ENCODE measurements around the gene SLAMF9.

SLAMF9 gene

DNA sequence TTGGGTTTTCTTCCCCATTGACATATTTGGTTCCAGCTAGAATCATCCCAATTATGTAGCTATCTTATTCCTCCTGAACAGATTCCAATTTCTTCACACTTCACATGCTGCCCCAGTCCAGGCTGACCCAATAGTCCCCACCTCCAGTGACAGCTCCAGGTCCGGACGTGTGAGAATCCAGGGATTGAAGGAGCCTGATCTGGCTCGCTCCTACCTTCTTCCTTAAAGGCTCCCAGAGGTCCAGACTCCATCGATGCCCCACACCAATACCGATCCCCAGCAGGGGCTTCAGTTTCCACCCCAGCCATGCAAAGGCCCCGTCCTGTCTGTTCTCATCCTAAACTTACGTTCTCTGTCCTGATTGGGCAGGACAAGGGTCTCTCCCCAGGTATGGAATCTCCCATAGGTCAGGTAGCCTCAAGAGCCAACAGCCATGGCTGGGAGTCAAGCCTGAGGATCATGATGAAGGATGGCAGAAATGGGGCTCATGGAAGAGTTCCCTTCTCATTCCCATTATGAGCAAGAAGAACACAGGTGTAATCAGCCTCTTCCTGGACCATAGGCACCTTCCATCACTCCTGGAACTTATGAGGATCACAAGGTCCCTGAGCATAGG, 20.4 kb upstream of the SLAMF9 start:
- DNase-seq: no peak

DNA sequence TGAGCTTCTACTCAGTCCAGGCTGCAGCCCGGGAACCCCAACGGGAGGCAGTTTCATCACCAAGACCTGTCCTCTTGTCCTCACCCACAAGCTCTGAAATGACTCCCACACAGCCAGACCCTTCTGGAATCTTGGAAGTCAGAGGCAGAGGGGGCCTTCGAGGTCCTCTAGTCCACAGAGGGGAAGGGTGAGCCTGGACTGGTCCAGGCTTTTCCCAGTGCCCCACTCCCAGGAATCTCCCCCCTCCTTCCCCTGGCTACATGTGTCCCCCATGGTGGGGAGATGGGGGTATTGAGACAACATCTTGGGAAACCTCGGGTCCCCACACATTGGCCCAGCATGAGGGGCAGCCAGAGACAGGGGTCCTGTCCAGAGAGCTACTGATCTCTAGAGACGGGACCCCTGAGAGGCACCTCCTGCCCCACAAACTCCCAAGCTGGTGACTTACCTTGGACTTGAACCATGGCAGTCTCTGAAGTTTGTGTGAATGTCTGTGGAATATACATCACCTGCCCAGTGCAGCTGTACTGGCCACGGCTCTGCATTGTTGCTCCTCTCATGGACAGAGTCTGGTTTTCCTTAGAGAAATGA, 19.4 kb upstream of the SLAMF9 start:
- no peak for DNase-seq

DNA sequence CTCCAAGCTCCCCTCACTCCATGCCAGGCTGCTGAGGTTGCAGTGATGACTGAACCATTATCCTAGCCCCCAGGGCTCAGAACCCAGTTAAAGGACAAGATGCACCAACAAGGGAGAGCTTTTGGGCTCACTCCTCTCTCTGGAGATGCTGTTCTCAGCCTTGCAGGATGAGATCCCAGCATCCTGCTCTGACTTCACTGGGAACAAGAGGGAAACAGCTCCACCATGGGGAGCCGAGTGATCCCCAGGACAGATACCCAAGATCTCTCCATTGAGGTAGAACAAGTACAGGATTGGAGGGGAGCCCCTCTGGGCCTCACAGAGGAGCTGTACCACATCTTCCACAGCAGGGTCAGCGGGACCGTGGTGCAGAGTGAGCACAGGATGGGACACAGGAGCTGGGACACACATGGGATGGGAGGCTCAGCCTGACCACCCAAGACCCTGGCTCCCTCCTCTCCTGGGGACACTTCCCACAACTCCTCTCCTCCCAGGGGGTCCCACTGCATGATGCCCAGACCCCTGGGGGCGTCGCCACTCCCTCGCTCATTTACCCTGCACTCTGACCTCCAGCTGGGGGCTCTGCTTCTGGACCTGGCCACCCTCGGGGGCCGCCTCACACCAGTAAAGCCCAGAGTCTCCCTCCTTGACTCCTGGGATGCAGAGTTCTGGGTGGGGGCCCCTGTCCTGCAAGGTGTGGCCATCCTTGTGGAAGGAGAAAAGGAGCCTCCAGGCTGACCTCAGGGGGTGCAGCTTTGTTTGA, 18.6 kb upstream of the SLAMF9 start:
- no peak for DNase-seq

DNA sequence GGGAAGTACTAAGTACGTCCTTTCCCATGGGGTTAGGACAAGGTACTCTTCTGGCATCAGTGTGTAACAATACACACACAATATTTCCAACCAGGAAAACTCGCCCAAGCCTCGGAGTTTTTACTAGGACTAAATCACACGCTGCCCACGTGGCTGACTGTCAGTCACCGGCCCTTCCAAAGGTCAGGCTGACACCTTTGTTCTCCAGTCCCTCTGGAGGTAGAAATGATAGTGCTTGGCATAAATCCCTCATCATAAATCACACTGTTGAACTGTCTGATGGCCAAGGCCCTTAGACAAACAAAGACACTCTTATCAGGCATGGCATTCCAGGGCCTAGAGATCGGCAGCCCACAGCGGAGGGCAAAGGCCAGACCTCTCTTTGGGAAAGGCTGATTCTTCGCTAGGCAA, 16.9 kb upstream of the SLAMF9 start:
- DNase-seq: no peak

DNA sequence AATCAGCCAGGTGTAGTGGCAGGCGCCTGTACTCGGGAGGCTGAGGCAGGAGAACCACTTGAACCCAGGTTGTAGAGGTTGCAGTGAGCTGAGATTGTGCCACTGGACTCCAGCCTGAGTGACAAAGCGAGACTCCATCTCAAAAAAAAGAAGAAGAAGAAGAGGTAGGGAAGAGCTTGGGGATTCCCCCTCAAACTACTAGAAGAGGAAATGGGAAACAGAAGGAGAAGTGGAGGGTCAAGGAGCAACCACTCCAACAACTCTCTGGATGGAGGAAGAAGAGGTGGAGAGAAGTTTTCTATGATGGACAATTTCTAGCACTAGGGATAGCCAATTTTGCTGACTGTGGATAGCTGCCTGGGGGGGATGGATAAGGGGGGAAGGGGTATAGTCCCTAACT, 14.9 kb upstream of the SLAMF9 start:
- DNase-seq: no peak

DNA sequence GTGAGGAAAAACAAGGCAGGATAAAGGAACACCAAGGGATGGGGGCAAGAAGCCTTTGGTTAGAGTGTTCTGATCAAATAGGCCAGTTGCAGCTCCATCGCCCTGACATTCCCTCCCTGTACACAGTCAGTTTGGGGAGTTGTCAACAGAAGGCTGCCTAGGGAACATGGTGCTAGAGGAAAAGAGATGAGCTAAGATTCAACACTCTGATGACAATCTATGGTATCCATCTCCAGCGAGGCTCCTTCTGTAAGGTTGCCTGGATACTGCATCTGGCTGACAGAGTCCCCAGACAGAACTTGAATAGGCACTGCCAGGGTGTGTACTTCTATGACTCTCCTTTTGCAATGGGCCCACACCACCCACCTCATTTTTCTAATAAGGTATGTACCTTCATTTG, 11.2 kb upstream of the SLAMF9 start:
- DNase-seq: no peak

DNA sequence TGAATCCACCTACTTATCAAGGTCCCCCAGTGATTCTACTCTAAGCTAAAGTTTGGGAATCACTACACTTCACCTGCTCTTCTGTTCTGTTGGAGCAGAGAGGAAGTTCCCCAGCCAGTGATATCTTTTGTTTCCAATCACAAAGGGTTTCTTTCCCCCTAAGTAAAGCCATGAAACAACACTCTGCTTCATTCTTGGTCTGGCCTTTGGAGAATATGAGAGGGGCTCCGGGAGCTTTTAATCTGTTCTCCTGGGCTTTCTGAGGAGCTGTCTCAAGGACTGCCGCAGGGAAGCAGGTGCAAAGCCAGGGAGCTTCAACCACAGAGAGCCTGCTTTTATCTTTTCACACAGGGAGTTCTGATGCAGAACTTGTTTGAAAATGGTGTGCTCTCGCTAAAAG, 10.1 kb upstream of the SLAMF9 start:
- DNase-seq: no peak

DNA sequence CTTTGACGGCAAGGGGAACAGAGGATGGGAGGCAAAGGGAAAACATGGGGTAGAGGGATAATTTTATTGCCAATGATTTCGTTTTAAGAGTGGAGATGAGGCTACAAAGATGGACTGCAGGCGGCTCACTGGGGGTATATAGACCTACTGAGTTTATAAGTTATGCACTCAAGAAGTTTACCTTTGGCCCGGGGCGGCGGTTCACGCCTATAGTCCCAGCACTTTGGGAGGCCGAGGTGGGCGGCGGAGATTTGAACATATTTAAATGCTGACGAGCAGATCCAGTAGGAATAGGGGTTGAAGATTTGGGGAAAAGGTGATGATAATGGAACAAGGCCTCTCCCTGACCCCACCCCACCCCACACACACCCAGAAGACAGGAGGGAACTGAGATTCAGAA, 8.1 kb upstream of the SLAMF9 start:
- DNase-seq: no peak

DNA sequence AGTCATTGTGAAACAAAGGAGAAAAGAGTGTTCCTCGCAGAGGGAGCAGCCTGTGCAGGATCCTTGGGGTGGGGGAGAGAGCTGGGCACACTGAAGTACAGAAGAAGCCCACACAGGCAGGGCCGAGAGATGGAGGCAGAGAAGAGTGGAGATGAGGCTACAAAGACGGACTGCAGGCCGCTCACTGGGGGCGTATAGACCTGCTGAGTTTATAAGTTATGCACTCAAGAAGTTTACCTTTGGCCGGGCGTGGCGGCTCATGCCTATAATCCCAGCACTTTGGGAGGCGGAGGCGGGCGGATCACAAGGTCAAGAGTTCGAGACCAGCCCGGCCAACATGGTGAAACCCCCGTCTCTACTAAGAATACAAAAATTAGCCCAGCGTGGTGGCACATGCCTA, 7.6 kb upstream of the SLAMF9 start:
- no peak for DNase-seq

DNA sequence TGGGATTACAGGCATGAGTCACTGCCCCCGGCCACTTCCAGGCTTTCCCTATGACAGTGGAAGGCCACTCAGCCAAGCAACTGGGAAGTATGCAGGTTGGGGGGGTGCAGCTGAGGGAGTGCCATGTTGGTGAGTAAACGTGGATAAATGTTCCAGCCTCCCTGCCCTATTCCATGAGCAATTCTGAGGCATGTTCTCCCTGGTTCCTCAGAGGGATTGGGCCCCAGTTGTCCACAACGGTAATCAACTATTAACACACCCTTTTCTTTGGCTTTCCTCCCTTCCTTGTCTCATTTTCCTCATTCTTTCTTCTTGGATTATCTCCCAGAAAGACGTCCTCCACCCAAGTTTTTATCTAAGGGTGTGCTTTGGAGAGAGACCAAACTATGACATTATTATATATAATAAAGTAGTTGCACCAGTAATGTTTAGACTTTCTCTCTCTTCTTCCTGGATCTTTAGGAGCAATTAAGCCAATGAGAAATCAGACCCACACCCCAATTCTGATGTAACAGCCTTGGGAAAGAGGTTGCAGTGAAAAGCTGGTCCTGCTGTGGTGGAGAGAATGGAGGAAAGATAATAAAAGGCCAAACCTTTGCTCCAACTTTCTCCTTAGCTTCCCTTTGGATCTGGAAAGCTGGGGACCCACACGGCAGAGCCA, 6.8 kb upstream of the SLAMF9 start:
- DNase-seq: no peak

DNA sequence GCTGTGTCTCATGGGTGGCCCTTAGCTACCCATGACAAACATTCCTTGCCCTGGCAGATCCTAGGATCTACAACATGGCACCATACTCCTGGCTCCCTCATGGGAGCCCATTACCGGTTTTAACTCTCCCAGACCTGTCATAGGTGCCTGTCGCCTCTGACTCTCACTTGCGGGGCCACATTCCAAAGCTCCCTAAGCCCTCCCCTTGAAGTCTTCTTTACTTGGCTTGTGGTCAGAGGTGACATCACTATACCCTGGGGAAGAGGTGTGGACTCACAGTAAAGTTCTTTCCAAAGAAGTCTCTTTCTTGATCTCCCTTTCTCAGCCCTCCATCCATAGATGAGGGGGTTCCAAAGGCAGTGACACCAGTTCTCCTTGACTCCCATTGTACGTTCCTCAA, 5.4 kb upstream of the SLAMF9 start:
- DNase-seq: no peak

DNA sequence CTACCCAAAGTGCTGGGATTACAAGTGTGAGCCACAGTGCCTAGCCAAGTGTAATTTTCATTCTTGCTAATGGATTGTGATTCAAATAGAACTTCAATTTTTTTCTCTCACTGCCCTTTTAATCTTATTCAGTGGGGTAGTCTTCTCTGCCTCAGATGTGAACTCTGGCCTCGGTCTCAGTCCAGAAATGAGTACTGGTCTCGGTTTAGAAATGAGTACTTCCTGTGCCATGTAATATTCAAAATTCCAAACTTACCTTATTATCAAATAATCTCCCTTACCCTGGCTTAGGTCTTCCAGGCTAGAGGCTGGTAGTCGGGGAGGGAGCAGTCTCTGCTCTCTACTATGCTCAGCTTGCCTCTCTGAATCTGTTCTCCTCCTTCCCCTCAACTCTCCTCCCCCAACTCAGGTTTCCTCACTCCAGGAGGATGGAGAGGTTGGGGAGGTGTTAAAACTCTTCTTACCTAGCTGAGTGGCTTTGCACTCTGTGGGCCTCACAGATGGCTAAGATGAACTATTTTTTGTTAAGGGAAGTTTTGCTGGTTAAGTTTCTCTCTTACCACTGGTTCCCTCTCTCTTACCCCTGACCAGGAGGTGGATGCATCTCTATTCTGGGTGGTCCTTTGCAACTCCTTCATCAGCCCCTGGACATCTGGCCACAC, 4.8 kb upstream of the SLAMF9 start:
- no peak for DNase-seq

DNA sequence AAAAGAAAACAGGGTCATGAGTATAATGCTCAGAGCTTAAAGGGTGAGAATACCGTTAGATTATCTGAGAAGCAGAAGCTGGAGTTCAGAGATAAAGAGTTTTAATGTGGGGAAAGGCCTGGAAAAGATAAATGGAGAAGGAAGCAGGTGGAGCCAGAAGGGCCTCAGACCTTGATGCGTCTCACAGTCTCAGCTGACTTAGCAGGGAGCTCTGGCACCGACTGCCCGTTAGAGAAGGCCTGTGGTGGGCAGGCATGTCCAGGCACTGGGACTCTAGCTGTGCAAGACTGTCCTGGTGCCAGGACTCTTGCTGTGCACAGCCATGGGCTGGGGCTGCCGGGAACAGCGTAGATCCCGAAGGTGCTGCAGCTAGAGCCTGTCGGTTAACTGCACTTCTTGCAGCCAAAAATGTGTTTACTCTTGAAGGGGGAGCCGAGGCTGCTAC, 3.8 kb upstream of the SLAMF9 start:
- DNase-seq: no peak

DNA sequence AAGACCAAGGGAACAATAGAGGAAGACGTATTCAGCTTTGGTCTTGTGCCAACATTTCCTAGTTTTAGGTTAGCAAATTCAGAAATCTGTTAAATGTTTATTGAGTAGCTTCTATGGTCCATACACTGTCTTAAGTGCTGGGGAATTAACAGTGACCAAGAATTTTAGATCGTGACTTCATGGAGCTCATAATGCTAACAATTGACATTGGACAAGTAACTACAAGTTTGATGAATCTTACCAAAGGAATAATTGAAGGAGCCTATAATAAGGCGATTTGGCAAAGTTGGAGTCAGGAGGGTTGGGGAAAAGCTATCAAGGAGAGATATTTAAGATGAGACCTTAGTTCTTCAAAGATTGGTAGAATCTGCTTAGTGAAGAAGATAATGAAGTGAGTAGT, 1.4 kb upstream of the SLAMF9 start:
- DNase-seq: no peak

DNA sequence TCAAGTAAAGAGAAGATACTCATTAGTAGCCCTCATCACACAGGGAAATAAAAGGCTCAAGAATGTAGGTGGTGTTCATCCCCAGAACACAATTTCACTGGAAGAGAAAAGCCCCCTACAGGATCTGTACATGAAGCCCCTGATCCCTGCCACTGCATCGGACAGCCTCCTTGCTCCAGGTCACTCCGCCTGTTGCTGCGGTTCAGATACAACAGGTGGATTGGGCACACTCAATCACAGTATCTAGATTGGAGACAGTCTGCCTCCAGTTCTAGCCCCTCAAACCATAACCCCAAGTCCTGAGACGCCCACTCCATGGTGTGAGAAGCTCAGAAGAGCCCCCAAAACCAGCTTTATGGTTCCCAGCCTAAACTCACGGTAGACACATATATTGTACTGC, 1.1 kb downstream of the SLAMF9 start:
- DNase-seq: no peak

DNA sequence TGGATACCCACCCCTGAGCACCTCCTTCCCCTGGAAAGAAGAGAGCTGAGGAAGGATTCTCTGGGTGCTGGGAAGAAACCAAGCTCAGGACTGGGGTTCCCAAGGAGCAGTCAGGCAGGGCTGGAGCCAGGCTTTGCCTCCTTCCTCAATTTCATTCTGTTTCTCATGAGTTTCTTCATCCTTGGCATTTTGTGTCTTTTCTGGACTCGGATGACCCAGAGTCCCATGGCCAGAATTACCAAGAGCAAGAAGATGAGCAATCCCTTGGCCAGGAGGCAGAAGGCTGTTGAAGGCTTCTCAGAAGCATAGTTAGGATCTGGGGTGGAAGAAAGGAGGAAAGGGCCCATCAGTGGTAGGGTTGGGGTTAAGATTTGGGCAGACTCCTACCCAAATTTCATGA, 2.5 kb downstream of the SLAMF9 start:
- DNase-seq: no peak

DNA sequence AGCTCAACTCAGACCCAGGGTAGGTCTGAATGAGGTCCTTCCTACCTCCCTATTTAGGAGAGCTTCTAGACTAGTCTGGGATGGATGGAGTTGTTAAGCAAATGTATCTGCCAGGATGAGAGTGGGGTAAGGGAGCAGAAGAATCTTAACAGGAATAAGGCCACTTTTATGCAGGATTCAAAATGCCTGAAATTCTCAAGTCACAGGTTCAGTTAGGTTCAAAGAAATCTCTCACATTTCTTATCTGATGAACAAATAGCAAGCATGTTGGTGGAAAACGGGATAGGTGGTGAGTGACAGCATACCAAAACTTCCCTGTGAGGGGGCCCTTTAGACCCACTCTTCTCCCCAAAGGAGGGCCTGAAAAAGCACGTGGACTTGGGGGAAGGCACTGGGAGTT, 3.0 kb downstream of the SLAMF9 start:
- DNase-seq: no peak

DNA sequence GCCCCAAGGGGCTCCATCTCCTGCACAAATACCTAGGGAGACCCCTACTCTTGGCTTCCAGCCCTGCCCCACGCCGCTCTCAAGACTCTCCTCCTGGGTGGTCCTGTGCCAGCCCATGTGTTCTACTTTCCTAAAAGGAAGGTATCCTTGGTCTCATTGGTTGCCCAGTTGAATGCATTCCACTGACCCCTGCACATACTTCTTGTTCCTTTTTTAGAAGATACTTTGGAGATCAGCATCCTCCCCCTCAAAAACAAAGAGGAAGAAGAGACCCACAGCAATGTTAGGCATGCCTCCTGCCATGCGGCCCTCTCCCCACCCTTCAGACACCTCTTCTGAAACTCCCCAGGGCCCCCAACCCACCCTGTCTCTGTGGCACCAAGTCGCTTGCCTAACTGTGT, 4.1 kb downstream of the SLAMF9 start:
- no peak for DNase-seq

DNA sequence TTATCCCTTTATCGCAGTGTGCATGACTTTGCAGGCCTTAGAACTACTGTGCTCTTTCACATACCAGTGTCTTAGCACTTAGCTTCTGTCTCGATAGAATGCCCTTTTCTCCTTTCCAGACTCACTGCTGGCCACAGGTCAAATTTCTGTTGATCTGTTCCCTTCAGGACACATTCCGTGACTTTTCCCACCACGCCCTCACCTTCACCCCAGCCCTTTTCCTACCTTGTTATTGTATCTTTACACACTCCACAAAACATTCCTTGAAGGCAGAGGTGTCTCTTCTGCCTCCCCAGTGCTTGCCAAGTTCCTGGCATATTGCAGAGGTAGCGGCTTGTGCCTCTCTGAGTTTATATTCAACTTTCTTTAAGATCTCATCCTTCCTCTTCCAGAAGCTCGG, 4.9 kb downstream of the SLAMF9 start:
- DNase-seq: no peak

DNA sequence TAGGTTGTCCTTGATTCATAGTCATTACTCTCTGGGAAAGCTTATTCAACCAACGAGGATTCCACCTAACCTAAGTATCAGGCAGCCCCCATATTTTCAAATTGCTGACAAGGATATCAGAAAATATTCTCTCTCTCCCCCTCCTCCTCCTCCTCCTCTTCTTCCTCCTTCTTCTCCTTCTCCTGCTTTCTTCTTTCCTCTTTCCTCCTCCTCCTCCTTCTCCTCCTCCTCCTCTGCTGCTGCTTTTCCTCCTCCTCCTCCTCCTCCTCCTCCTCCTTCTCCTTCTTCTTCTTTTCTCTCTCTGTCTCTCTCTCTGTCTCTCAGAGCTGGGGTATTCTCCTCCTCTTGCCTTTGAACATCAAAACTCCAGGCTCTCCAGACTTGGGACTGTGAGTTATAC, 6.1 kb downstream of the SLAMF9 start:
- no peak for DNase-seq

DNA sequence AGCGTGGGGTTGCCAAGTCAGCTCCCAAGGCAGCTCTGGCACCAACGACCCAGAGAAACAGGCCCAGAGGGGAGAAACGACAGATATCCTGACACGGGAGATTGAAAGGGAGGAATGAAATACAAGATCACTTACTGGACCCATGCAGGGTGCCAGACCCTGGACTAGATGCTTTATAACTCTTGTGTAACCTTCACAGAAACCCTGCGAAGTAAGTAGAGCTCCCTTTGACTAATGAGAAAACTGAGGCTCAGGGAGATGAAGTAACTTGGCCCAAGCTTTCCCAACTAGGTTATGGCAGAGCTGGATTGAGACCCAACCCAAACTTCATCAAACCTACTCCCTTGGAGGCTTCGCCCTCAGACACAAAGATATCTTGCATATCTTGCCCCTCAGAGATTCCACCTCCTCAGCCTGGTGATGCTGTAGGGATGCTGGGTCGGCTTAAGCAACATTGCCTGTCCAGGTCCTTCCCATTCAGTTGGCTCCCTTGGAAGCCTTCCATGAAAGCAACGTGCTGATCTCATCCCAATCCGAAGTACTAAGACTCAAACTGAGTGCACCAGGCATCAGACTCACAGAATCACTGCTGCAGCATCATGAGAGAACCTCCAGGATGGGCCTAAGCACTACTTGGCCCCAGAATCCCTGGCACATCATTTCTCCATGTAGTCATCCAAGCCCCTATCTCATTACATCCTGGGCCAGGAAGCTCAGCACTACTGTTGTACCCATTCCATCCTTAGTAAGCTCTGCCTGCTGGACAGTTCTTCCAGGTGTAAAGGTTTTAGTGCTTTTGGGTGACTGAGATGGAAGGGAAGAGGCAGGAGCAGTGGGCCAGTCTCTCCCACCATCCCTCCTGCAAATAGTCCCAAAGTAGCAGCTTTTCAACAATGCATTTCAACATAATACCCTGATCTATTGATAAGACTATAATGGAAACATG, 7.5 kb downstream of the SLAMF9 start:
- DNase-seq: no peak
